HG03558 (cell line): ENCODE results near the gene CORO2B.

Experiments used
- ATAC-seq: cut with Tn5 transposase; IDR thresholded peaks from one replicate; pipeline ENCODE4 v1.9.1; 2021; ENCODE audit warnings: moderate number of reproducible peaks; ENCODE audit not compliant: unreplicated experiment; ENCODE audit errors: extremely low read depth

CORO2B gene

DNA sequence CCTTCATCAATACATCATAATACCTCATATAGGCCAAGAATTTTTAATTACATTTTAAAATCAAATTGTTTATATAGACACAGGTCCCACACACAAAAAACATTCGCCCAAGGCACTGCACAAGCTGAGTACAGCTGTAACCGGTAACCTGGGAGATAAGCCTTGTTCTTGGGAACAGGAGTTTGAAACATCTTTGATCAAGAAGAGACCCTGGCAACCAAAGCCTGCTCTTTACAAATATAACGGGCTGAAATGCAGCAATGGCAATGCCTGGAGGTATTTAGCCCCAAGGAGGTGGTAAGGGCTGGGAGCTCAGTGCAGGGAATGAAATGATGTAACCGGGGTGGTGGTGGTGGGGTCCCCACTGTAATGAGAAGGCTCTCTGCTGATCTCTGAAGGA is 7.2 kb upstream of the CORO2B start:
- no peak for ATAC-seq

GRCh38 chr15:68572309-68572708 is 6.5 kb upstream of the CORO2B start:
- no peak for ATAC-seq

DNA sequence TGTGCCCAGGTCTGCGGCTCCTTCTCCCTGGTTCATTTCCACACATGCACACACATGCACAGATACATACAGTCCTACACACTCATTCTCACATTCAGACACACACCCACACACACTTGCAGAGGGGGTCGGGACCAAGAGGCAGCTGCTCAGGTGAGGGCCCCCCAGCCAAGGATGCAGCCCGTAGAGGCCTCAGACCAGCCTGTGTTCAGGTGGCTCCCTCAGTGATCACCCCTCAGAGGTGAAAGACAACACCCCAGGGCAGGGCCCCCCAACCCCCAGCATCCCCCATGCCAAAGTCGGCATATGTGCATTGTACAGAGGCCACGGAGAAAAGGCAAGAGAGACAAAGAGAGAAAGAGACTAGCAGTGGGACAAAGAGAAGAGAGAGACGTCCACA is 5.9 kb upstream of the CORO2B start:
- no peak for ATAC-seq

DNA sequence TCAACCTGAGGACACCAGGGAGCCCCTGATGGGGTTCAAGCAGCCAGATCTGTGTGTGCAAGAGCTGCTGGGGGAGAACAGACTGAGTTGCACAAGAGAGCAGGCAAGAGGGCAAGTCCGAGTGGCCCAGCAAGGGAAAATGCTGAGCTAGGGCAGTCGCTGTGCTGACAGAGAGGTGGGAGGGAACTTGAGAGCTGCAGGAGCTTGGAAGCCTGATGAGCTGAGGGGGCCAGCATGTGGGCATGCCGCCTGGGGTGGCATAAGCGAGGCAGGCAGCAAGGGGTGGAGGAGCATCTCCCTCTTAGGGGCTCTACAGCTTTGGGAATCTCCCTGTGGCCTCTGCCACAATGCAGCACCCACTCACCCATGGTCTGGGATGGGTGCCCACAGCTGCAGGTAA is 4.7 kb upstream of the CORO2B start:
- ATAC-seq: no peak

DNA sequence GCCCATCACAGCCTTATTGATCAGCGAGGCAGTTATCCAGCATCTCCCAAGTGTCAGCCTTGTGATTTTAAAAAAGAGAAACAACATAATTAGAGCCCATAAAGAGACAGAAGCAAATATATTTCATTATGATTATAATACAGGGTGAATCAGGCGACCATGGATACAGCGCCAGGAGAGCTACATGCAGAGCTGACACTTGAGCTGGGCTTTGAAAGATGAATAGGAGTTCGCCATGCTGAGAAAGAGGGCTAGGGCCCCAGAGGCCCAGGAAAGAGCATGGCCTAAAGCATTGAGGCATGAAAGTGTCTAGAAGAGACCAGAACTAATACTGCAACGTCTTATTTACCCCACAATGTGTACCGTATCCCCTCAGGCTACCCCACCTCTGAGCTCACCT is 4.2 kb upstream of the CORO2B start:
- no peak for ATAC-seq

DNA sequence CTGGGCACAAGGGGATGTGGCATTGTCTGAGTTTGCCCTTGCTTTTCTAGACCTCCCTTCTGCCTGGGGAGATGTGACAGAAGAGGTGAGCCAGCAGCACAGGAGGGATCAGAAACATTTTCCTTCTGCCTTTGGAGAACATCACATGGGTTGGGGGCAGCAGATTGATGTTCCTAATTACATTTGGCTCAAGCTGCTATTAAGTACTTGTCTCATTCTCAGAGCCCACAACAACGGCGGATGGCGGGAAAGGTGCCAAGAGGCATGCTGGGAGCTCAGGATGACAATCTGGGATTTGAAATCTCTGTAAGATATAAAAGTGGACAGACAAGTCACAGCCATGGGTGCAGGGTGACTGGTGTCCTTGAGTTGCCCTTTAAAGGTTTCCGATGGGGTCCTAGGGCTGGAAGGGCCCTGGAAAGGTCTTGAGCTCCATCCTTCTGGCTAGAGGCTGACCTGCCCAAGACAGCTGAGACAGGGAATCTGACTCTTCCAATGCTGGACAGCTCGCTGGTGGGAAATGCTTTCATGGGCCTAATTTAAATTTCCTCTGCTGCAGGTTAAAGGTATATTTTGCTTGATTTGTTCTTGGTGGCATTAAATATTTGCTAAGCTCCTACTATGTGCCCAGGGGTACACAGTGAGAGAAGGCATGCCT is 2.4 kb upstream of the CORO2B start:
- ATAC-seq: no peak

- ATAC-seq: no peak
These were observed 416 bp upstream of the CORO2B start for GRCh38 chr15:68578175-68578979.

GRCh38 chr15:68580026-68580882 is 1.5 kb downstream of the CORO2B start:
- no peak for ATAC-seq

DNA sequence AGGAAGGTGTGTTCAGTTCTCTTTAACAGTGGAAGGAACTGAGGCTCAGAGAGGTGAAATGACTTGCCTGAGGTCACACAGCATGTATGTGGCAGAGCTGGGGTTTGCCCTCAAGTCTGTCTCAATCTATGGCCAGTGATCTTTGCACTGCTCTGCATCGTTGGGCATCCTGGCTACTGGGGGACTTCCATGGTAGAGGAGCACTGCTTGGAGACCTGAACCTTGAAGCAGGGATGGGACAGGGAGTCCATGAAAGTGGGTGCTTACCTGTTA is 2.0 kb downstream of the CORO2B start:
- ATAC-seq: no peak

DNA sequence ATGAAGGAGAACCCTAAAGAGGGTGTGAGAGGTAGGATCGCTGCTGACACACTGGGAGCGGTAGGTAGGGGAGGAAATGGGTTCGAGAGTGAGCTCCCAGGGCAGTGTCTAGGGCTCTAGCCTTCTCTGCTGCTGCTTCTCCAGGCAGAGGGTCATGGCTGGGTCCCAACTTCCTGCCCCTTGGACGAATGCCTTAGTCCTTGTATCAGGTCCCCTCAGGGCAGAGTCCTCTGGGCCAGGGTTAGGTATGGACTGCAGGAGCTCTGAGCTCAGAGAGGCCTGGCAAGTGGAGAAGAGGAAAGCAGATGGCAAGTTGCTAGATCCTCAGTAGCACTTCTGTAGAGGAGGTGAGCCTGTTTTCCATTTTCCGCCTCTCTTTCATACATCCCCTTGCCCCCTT is 2.9 kb downstream of the CORO2B start:
- ATAC-seq: no peak

DNA sequence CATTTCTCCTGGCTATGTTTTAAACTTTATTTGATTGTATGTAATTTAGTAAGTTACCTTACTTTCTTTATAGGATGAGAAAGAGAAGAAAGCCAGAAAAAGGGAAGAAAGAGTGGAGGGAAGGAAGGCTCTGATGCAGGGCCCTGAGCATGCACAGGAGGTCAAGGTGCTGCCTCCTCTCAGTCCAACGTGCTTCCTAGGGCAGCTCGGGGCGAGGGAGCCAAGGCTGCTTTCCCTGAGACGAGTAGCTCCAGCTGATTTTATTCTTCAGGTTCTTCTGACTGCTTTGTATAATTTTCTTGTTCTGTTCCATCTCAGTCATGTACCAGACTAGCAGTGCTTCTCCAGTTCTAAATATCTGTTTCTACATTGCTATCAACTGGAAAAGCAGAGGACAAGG is 3.4 kb downstream of the CORO2B start:
- ATAC-seq: no peak

DNA sequence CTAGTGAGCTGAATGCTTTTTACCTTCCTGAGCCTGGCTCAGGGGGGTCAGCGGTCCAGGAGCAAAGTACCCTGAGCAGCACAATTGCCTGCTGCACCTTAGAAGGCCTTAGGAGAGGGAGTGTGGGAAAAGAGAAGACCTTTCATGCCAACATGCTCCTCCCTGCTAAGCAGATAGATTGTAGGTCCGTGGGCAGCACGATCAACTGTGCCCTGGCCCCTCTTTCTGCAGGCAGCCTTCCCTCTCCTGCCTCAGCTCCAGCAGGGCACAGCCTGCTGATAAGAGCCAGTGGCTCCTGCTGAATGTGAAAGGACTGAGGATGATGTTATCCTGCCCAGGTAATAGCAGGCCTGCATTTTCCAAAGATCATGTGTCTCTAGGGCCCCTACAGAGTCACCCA is 4.1 kb downstream of the CORO2B start:
- ATAC-seq: no peak

DNA sequence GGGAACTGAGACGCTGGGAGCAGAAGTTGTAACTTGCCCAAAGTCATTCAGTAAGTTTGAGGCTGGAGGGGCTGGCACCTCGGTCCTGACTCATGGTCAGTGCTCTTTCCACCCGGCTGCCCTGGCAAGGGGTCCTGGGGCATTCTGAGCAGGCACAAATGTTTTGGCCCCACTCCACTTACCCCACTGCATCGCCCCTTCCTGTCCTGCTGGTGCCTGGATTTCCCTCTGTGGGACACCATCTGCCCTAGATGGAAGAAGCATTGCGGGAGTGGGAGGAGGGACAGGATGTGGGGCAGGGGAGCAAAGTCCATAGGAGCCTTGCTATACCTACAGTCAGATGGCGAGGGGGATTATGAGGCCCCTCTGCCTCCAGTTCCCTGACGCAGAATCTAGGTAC is 4.5 kb downstream of the CORO2B start:
- no peak for ATAC-seq

DNA sequence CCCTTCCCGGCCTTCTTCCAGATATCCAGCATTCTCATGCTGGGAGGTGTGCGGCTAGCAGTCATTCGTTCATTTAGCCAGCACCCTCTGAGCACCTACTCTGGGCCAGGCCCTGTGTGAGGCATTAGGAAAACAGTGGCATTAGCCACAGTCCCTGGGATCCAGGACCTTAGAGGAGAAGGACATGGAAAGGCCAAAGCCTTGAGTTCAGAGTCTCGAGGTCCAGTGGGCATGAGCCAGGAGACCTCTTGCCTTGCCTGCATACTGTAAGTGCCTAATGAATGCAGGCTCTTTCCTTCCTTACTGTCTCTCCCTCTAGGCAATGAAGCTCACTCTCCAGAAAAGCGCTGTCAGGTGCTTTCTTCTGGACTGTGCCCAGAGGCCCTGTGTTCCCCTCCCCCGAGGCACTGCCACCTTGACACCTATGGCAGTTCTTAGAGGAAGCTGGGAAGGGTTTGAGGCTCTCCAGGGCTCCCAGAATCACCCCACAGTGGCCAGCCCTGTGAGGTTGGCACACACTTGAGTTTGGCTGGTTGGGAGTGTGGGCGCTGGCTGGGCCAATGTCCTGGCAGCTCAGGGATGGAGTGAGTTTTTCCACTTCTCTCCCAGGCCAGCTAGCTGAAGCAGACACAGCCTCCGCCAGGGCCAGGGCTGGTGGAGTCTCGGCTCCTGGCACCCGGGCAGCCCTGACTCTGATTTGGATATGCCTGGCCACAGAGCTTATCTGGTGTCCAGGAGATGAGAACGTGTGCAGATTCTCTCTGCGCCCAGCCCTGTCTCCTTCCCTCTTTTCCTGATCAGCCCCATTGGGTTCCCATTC is 5.4 kb downstream of the CORO2B start:
- ATAC-seq: no peak

GRCh38 chr15:68584756-68585573 is 6.2 kb downstream of the CORO2B start:
- no peak for ATAC-seq

DNA sequence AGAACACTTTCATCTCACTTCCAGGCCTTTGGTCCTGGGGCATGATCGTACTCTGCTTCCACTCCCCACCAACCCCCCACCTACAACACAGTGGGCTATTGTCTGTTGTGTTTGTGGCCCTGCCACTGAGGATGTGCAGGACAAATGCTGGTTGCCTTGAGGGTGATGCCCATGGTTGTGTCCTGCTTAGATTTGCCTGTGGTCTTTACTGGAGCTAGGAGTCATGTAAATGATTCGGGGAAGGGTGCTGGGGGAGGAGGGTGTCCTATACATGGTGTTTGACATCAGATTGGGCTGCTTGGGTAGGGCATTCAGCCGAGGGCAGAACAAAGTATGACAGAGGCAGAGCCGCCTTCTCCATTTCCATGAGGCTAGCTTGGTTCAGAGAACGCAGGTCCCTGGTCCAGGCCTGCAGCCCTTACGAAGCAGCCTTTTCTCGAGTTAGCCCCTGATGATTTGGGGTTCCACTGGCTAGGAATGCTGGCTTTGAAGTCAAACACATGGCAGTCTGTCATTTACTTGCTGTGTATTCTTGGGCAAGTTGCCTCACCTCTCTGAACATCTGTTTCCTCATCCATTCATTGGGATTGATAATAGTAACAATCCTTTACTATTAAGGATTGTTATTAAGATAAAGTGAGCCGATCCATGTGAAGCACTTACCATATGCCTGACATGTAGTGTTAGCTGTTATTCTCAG is 6.9 kb downstream of the CORO2B start:
- ATAC-seq: no peak

DNA sequence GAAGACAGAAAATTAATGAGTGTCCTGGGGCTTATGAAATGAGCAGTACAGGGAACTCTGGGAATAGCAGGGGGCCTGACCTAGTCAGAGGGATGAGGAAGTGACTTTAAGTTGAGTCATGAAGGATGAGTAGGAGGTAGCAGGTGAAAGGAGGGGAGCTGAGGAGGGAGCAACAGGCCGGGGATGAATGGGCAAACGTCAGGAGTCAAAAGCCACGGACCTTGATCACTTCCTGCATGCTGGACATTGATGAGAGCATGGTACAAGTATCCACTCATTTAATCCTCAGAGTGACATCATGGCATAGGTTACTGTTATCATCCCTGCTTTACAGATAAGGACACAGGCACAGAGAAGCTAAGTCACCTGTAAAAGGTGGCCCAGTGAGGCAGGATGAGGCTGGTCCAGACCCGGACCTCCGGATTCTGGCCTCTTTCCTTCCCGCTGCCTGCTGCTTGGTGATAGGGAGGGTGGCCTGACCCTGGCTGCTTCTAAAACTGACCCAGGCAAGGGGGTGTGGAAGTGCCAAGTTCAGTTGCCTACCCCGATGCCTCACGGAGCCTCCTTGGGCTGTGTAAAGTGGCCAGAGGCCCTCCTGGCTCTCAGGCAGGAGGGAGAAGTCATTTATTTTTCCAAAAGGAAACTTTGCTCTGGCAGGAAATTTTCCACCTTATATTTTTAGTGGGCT is 7.6 kb downstream of the CORO2B start:
- no peak for ATAC-seq

DNA sequence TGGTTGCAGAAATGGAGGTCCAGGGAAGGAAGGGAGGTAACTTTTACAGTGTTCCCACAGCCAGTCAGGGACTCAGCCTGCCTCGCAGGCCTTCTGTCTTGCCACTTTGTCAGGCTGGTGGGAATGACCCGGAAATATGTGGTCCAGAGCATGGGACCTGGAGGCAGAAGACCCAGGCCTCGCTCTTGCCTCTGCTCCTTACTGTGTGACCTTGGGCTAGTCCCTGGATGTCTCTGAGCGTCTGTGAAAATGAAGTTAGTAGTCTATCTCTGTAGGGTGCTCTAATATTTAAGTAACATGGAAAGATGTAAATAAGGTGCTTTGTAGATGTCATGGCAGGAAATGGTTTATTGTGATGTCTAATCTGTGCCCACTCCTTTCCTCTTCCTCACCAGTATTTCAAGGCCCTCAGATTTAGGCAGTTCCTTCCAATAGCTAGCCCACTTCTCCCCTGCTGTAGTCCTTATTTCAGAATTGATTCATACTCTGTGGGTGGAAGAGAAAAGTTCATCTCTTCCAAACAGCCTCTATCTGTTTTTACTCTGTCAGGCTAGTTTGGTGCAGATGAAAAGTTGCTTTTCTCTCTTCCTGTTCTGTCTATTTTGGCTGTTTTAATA is 9.1 kb downstream of the CORO2B start:
- no peak for ATAC-seq
